Activated T-cell treated with anti-CD3 and anti-CD28 coated beads, Interleukin-2, amount 50 U/mL, for 4 hours (primary cell): ENCODE data around the gene KIF21A. TPM values are rescaled to one million over a fixed set of nuclear protein-coding genes. Genes with fewer than 3 reads are reported as not detected.
A peak's percentile ranks its signal among the peaks of the same experiment; 100 is the strongest.

Experiments used
- ATAC-seq, 2 donors: fragments of 200-7000 bp; cut with Tn5 transposase; one replicate each; pipeline ENCODE4 v1.10.0; 2021
- DNase-seq: peaks from one replicate; pipeline ENCODE4 v3.0.0-alpha.2; 2020
- H3K27me3 Mint-ChIP-seq: one replicate; pipeline ENCODE4 v1.8.0; 2021; ENCODE audit warnings: low read depth, mixed read lengths
- H3K36me3 Mint-ChIP-seq: one replicate; pipeline ENCODE4 v1.8.0; 2022; ENCODE audit warnings: mixed read lengths; ENCODE audit not compliant: insufficient read depth
- H3K4me1 Mint-ChIP-seq: one replicate; pipeline ENCODE4 v1.8.0; 2021; ENCODE audit warnings: low read depth, mixed read lengths
- H3K4me3 Mint-ChIP-seq: one replicate; pipeline ENCODE4 v1.8.0; 2021; ENCODE audit warnings: mild to moderate bottlenecking, moderate library complexity, mixed read lengths
- H3K9me3 Mint-ChIP-seq: one replicate; pipeline ENCODE4 v1.8.0; 2021; ENCODE audit warnings: mixed read lengths
- total RNA-seq, 3 donors: library from RNA; stranded (reverse); gene quantifications; one replicate each; pipeline ENCODE4 v1.2.1, GENCODE V29; 2021

Gene KIF21A
- total RNA-seq, 3 donors from 2014 or later = 22.4 to 27.8 (median 25.2) TPM

GRCh38 chr12:39389399-39390150, 53.3 kb downstream of the KIF21A start:
- Mint-ChIP-seq H3K27me3 (no peaks in the 10 kb centered on the region), H3K4me3 (no peak overlapping the region), H3K36me3 (peaks cover 12% of the 10 kb centered on the region), H3K9me3 (no peaks in the 10 kb centered on the region), H3K4me1 (no peaks in the 10 kb centered on the region)
- ATAC-seq (no peak), DNase-seq (no peak)

- DNase-seq = no peak
Observed at GRCh38 chr12:39386335-39386734, 56.6 kb downstream of the KIF21A start.

GRCh38 chr12:39383114-39383513, 59.8 kb downstream of the KIF21A start:
- H3K27me3 Mint-ChIP-seq = no peaks in the 10 kb centered on the region
- H3K4me1 Mint-ChIP-seq = peaks cover 4% of the 10 kb centered on the region
- H3K9me3 Mint-ChIP-seq = no peaks in the 10 kb centered on the region
- peaks cover 6% of the 10 kb centered on the region for H3K36me3 Mint-ChIP-seq
- ATAC-seq = no peak
- H3K4me3 Mint-ChIP-seq = no peak overlapping the region
- no peak for DNase-seq

More at GRCh38 chr12:39386335-39386734, 56.6 kb downstream of the KIF21A start:
- no peaks in the 10 kb centered on the region for H3K4me1 Mint-ChIP-seq
- peaks cover 5% of the 10 kb centered on the region for H3K36me3 Mint-ChIP-seq
- no peaks in the 10 kb centered on the region for H3K27me3 Mint-ChIP-seq
- H3K4me3 Mint-ChIP-seq = no peak overlapping the region
- H3K9me3 Mint-ChIP-seq = no peaks in the 10 kb centered on the region
- ATAC-seq = no peak

GRCh38 chr12:39380090-39380489, 62.8 kb downstream of the KIF21A start:
- no peak for DNase-seq
- peaks cover 2% of the 10 kb centered on the region for H3K36me3 Mint-ChIP-seq
- no peaks in the 10 kb centered on the region for H3K27me3 Mint-ChIP-seq
- no peak overlapping the region for H3K4me3 Mint-ChIP-seq
- no peaks in the 10 kb centered on the region for H3K9me3 Mint-ChIP-seq
- H3K4me1 Mint-ChIP-seq = peaks cover 6% of the 10 kb centered on the region
- ATAC-seq = no peak

GRCh38 chr12:39378341-39378740, 64.6 kb downstream of the KIF21A start:
- no peaks in the 10 kb centered on the region for H3K27me3 Mint-ChIP-seq
- no peak for ATAC-seq

GRCh38 chr12:39375206-39375808, 67.6 kb downstream of the KIF21A start:
- Mint-ChIP-seq H3K36me3 (peaks cover 2% of the 10 kb centered on the region), H3K9me3 (no peaks in the 10 kb centered on the region), H3K4me1 (peaks cover 16% of the 10 kb centered on the region), H3K4me3 (no peak overlapping the region), H3K27me3 (no peaks in the 10 kb centered on the region)
- DNase-seq (no peak), ATAC-seq (no peak)

More at GRCh38 chr12:39378341-39378740, 64.6 kb downstream of the KIF21A start:
- Mint-ChIP-seq H3K4me3 (no peak overlapping the region), H3K36me3 (peaks cover 2% of the 10 kb centered on the region), H3K4me1 (peaks cover 6% of the 10 kb centered on the region), H3K9me3 (no peaks in the 10 kb centered on the region)
- no peak for DNase-seq

- Mint-ChIP-seq H3K9me3 (no peaks in the 10 kb centered on the region), H3K4me3 (no peak overlapping the region), H3K36me3 (peaks cover 1% of the 10 kb centered on the region), H3K27me3 (no peaks in the 10 kb centered on the region), H3K4me1 (peaks cover 16% of the 10 kb centered on the region)
- no peak for DNase-seq
- ATAC-seq = peak; percentile 43 to 87
Observed at GRCh38 chr12:39372929-39373328, 70.0 kb downstream of the KIF21A start.

- peaks cover 16% of the 10 kb centered on the region for H3K4me1 Mint-ChIP-seq
- H3K36me3 Mint-ChIP-seq = peaks cover 1% of the 10 kb centered on the region
- no peaks in the 10 kb centered on the region for H3K27me3 Mint-ChIP-seq
- DNase-seq = no peak
- peak in 1 of 2 donors; percentile 32 for ATAC-seq
- H3K9me3 Mint-ChIP-seq = no peaks in the 10 kb centered on the region
- H3K4me3 Mint-ChIP-seq = no peak overlapping the region
Observed at GRCh38 chr12:39372204-39372925, 70.6 kb downstream of the KIF21A start.

GRCh38 chr12:39369756-39370155, 73.2 kb downstream of the KIF21A start:
- peaks cover 14% of the 10 kb centered on the region for H3K4me1 Mint-ChIP-seq
- H3K27me3 Mint-ChIP-seq = no peaks in the 10 kb centered on the region
- H3K9me3 Mint-ChIP-seq = no peaks in the 10 kb centered on the region
- DNase-seq (no peak), ATAC-seq (no peak)
- H3K4me3 Mint-ChIP-seq = no peak overlapping the region
- H3K36me3 Mint-ChIP-seq = peaks cover 7% of the 10 kb centered on the region

GRCh38 chr12:39368891-39369290, 74.0 kb downstream of the KIF21A start:
- Mint-ChIP-seq H3K27me3 (no peaks in the 10 kb centered on the region), H3K36me3 (peaks cover 13% of the 10 kb centered on the region), H3K9me3 (no peaks in the 10 kb centered on the region), H3K4me1 (peaks cover 14% of the 10 kb centered on the region), H3K4me3 (no peak overlapping the region)
- ATAC-seq (no peak), DNase-seq (no peak)

GRCh38 chr12:39368096-39368495, 74.8 kb downstream of the KIF21A start:
- Mint-ChIP-seq H3K27me3 (no peaks in the 10 kb centered on the region), H3K36me3 (peaks cover 13% of the 10 kb centered on the region)
- ATAC-seq = no peak

GRCh38 chr12:39367494-39367893, 75.4 kb downstream of the KIF21A start:
- no peaks in the 10 kb centered on the region for H3K27me3 Mint-ChIP-seq

More at GRCh38 chr12:39368096-39368495, 74.8 kb downstream of the KIF21A start:
- no peak for DNase-seq
- Mint-ChIP-seq H3K9me3 (no peaks in the 10 kb centered on the region), H3K4me3 (no peak overlapping the region), H3K4me1 (peaks cover 12% of the 10 kb centered on the region)

GRCh38 chr12:39365364-39366001, 77.4 kb downstream of the KIF21A start:
- peaks cover 23% of the 10 kb centered on the region for H3K36me3 Mint-ChIP-seq
- H3K4me3 Mint-ChIP-seq = no peak overlapping the region
- ATAC-seq (no peak), DNase-seq (no peak)
- no peaks in the 10 kb centered on the region for H3K27me3 Mint-ChIP-seq
- H3K9me3 Mint-ChIP-seq = no peaks in the 10 kb centered on the region
- H3K4me1 Mint-ChIP-seq = peaks cover 2% of the 10 kb centered on the region

More at GRCh38 chr12:39367494-39367893, 75.4 kb downstream of the KIF21A start:
- DNase-seq (no peak), ATAC-seq (no peak)
- Mint-ChIP-seq H3K4me3 (no peak overlapping the region), H3K4me1 (peaks cover 6% of the 10 kb centered on the region), H3K36me3 (peaks cover 13% of the 10 kb centered on the region), H3K9me3 (no peaks in the 10 kb centered on the region)

GRCh38 chr12:39364196-39364595, 78.7 kb downstream of the KIF21A start:
- Mint-ChIP-seq H3K36me3 (peaks cover 21% of the 10 kb centered on the region), H3K9me3 (no peaks in the 10 kb centered on the region), H3K27me3 (no peaks in the 10 kb centered on the region), H3K4me3 (no peak overlapping the region), H3K4me1 (no peaks in the 10 kb centered on the region)
- ATAC-seq (no peak), DNase-seq (no peak)
